RPMI8226 (cell line): ENCODE measurements around the gene FMN1.
A peak's percentile ranks its signal among the peaks of the same experiment; 100 is the strongest.

Experiments
- DNase-seq: peaks from one replicate; pipeline ENCODE4 v3.0.0-alpha.2; 2015

Gene FMN1

DNA sequence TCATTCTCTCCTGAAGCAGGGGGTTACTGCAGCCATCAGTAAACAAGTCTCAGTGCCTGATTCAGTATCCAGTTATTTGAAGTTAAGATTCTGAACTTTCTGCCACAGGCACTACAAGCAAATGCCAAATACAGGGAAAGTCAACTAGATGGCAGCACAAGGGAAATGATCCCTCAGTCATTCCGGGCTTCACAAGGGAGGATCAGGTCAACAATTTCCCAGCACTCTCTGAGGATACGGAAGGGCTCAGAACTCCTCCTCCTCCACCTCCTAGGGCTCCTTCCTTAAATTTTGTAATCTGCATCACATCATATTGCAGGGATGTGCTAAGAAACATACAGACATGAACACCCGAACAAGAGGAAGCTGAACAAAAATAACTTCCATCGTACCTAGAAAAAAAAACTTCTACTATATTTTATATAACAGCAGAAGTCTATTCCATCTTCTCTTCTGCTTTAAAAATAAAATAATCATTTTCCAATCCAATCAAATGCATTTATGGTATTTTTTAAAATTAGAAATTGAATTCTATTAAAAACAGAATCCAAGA, 187.1 kb downstream of the FMN1 start:
- peak; percentile 15 for DNase-seq

DNA sequence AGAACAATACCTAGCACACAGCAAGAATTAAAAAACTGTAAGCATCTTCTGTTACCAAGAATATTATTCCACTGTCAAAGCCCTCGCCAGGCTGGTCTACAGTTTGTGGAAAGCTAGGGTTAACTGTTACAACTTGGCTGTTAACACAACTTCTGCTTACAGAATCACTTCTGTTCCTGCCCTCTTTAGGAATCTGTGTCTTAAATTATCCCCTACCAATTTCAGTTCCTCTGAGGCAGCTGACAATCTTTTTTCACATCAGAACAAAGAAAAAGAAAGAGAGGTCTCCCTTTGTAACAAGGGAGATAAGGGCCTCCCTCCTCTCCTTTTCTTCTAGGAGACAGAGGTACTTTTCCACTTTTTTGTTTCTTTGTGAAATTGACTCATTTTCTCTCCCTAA, 188.9 kb downstream of the FMN1 start:
- peak; percentile 60 for DNase-seq

DNA sequence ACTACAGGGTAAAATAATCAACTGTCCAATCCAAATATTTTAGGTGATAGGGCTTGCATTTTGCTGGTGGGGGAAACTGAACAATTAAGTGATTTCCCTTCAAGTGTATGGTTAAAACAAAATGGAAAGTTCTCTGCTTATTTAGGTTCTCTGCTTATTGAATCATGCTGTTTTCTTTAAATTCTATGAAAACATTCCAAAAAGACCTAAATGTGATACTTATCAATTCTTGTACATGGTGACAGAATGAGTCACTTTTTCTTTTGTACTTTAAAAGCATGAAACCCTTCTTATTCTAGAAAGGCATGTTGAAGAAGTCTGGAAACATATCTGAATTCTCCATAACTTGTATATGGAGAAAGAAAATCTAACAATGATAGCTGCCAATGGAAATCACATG, 192.6 kb downstream of the FMN1 start:
- no peak for DNase-seq

DNA sequence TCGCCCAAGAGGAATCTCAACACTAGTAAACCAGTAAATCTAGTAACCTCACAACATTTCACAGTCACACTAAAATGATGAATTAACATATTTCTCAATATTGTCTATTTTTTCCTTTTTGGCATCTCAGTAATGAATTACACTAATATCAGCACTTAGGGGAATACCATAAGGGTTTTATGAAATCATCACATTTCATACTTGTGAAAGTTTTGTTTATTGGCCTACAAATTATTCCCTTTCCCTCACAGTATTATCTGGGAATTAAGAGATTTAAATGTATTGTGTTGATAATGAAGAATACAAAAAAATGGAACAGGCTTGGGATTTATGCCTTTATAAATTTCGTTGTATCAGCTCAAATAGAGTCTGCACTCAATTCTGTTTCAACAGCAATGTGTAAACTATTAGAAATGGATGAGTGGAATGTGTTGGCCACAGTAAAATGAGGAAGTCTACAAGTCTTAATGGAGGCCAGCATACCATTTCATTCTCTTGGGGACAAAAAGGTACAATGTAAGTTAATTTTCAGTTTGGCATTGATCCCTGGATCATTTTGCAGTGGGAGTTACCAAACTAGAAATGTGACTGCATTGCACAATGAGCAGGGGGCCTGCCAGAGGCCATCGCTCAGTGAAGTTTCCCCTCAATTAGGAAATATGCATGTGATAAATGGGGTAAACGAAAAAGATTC, 195.4 kb downstream of the FMN1 start:
- DNase-seq, result no peak

- DNase-seq, result no peak
Observed at GRCh38 chr15:32998182-32998581, 196.3 kb downstream of the FMN1 start.

- DNase-seq, result no peak
Observed at GRCh38 chr15:32994810-32995424, 199.6 kb downstream of the FMN1 start.

- DNase-seq, result no peak
Observed at GRCh38 chr15:32993285-32993684, 201.2 kb downstream of the FMN1 start.

GRCh38 chr15:32991619-32992111, 202.8 kb downstream of the FMN1 start:
- DNase-seq, result no peak

DNA sequence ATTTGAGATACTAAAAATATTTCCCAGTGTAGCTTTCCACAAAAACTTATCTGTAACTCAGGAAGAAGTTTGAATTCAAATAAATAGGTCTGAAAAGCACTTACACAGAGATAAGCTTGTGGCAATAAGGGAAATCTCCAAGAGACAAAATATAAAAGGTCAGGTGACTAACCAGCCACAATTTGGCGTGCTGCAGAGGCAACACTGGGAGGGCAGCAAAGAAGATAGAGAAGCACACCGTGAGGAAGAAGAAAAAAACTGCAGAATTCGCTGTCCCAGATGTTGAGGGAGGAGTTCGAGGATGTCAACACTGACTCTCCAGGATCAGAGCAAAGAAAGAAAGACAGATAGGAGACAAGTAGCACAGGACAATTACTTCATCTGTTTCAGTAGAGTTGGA, 204.4 kb downstream of the FMN1 start:
- no peak for DNase-seq

DNA sequence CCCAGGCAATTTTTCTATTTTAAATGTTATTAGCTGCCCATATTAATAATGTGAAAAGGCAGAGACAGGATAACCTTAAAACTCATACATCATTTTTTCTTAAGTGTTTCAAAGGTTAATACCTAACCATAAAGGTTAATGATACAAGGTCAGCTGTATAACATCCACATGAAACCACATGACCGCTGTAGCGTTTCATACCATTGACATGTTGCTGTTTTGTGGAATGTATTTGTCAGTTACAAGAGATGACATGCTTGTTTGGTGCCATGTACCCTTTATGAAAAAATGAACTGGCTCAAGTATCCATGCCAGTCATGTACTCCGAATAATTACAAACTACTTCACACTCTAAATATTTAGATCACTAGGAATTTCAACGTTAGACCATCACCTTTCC, 207.4 kb downstream of the FMN1 start:
- no peak for DNase-seq

- no peak for DNase-seq
Observed at GRCh38 chr15:32986147-32986546, 208.4 kb downstream of the FMN1 start.

GRCh38 chr15:32983679-32984078, 210.8 kb downstream of the FMN1 start:
- no peak for DNase-seq

DNA sequence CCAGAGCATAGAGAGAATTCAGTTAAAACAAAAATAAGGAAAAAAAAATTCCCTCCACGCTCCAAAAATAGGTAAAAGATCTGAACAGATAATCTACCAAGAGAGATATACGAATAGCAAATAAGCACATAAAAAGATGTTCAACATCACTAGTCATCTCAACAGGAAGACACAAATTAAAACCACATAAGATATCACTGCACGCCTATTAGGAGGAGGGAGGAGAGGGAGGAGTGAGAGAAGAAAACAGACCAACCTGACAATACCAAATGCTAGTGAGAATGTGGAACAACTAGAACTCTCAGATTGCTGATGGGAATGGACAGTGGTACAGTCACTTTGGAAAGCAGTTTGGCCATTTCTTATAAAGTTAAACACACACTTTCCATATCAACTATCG, 212.5 kb downstream of the FMN1 start:
- no peak for DNase-seq

DNA sequence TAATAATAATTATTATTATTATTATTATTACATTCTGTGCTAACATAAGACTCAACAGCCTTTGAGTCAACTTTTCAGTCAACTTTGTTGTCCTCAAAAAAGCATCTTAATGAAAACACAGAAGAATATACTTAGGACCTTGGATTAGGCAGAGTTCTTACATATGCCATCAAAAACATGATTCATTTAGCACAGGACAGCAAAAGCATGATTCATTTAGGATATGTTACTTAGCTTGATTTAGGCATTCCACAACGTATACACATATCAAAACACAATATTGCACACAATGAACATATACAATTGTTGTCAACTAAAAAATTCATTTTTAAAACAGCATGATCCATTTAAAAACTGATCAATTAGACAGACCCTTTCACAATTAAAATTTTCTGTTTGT, 213.0 kb downstream of the FMN1 start:
- DNase-seq, result no peak

DNA sequence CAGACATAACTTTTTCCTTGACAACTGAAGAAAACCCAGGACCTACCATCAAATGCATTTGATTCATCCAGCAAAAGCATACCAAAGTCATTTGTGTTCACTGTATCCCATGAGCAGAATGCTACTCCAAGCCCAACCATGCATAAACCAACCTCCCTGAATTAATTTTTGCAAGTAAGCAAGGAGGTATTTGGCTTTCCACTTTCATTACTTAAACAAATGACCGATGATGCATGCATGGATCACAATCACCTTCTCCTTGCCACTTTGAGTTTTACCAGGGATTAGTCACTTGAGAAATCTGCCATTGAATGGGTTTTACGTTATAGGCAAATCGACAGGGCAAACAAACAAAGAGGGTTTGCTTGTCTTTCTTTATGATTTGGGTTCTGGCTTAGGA, 214.8 kb downstream of the FMN1 start:
- no peak for DNase-seq

DNA sequence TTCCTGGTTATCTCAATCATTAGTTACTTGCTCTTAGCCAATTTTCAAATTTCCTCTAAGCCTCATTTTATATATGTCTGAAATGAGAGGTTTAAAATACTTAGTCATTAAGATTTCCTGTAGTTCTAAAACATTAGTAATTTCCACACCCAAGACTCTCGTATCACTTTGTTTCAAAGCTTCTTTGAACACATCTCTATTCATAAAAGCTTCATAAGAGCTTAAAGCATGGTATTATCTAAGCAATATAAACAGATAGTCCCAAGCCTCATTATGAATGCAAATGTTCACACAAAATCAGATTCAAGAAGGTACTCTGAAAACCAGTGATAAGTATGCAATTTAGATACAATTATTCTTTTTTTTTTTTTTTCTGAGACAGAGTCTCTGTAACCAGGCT, 217.0 kb downstream of the FMN1 start:
- DNase-seq, result no peak

GRCh38 chr15:32974691-32975090, 219.8 kb downstream of the FMN1 start:
- no peak for DNase-seq

DNA sequence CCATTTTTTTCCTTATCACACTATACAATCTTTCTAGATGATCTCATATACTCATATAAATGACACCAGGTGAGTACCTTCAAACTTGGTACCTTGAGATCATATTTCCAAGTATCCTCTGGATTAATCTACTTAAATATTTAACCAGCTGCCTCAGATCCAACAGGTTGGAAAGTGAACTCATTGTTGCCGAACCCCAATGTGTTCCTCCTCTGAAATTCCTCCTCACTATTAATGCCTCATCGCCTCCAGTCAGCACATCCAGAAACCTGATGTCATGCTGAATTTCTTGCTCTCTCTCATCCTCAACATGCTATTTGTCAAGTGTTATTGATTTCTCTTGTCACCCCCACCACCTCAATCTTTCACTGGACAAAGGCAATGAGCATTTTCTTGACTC, 221.8 kb downstream of the FMN1 start:
- DNase-seq, result no peak

DNA sequence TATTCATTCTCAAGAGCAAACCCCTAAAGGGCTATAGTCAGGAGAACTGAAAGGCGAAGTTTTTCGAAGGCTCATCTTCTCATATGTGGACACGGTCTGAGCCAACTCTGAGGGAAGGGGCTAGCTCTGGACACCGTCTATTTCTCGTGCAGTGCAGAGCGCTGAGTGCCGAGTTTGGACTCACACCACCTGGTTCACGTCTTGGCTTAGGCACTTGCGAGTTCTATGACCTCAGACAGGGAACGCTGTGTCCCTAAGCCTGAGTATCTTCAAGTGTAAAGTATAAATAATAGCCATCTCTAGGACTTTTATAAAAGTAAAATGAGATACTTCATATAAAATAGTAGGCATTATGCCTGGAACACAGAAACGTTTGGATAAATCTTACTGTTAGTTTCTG, 223.7 kb downstream of the FMN1 start:
- no peak for DNase-seq

- no peak for DNase-seq
Observed at GRCh38 chr15:32967521-32967920, 227.0 kb downstream of the FMN1 start.

GRCh38 chr15:32966512-32966911, 228.0 kb downstream of the FMN1 start:
- DNase-seq, result no peak

DNA sequence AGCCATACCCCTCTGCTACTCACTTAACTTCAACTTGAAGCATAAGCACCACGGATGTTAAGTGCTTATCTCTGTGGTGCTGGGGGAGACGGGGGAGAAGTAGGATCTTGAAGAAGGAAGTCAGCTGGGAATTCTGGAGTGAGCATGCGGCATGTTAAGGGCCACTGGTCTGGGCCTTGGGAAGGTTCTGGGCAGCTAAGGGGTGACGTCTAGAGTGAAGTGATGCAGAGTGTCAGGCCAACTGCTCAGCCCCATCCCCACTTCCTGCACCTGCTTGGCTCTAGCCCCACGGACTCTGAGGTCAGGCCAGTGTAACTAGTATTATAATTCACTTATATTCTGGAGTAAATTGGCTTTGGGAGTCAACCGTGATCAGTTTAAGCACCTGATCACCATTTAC, 228.6 kb downstream of the FMN1 start:
- DNase-seq, result no peak

DNA sequence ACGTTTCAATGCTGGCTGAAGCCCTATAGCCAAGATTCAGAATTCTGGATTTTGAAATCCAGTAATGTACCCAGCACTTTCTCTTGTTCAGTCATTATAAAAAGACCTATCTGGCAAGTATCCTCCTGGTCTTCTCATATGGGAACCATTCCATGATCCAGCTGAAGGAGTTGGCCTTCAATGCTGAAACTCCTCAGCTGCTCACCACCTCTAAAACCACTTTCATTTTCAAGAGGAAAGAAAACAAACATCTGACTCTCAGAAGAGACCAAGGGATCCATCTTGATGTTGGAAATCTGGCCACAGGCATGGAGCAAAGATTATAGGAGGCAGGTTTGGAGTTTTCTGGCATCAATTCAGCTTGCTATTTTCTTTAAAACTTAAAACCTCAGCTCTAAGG, 235.4 kb downstream of the FMN1 start:
- peak; percentile 5 for DNase-seq

DNA sequence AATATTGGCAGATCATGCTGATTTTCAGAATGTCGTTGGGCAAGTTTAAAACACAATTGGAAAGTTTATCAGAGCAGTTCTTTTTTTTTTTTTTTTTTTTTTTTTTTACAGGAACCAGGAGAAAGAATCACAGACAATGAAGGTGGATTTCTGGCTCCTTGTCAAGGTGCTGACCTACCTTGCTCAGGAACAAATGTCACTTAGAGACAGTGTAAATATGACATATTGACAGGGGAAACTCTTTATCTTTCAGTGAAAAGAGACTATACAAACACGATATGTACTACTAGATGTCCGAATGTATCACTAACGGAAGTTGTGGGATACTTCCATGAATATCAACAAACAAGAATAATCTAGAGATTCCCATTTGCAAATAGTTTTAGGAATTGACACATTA, 237.3 kb downstream of the FMN1 start:
- no peak for DNase-seq

GRCh38 chr15:32956711-32957110, 237.8 kb downstream of the FMN1 start:
- no peak for DNase-seq
